ENCODE measurements around the gene CTNNA2.

The CTNNA2 gene

DNA sequence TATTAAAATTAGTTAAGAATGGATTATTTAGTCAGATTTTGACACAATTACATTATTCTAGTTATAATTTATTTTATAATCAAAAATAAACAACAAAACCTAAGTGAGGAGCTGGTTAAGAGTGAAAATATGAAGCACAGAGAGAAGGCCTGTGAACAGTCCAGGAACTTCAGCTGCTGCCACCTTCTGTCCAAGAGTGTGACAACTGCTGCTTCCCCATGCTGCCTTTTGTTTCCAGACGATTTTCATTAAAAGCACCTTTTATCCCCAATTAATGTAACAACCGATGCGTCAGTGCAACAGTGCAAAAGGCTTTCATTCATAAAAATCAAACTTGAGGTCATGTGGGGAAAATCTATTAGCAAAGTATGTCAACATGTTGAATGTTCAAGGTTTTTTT, 363.6 kb downstream of the CTNNA2 start:
- Histone ChIP-seq H3K27ac (no peak overlapping the region), H3K4me3 (ENCODE audit: low read depth, low read length) (no peak overlapping the region), H3K36me3 (no peaks in the 10 kb centered on the region), H3K9me3 (ENCODE audit: severe bottlenecking) (no peaks in the 10 kb centered on the region), H3K27me3 (ENCODE audit: insufficient read depth, low read depth, severe bottlenecking) (no peaks in the 10 kb centered on the region)
- DNase-seq = peak; percentile 44
- TF ChIP-seq CTCF (IDR thresholded peaks at IDR 0.05; ENCODE audit: low read depth, low read length) = peak; percentile 83

DNA sequence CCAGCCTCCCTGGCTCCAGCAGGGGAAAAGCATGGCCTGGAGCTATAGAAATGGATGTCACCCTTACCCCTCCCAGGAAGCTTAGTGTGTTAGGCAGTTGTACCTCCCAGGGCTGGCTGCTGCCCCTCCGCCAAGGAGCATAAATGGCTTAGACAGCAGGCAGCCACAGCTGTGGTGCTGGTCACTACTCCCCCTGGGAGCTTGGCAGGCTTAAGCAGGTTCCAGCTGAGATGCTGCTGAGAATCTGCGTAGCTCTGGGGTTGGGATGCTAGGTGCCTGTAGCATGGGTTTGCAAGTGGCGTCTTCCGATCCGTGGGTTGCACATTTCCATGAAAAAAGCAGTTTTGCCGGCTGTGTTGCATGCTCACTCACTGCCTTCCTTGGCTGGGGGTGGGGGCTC, 369.7 kb downstream of the CTNNA2 start:
- Histone ChIP-seq H3K27me3 (ENCODE audit: insufficient read depth, low read depth, severe bottlenecking) (peaks cover 6% of the 10 kb centered on the region), H3K36me3 (no peaks in the 10 kb centered on the region), H3K4me3 (ENCODE audit: low read depth, low read length) (no peak overlapping the region), H3K9me3 (ENCODE audit: severe bottlenecking) (no peaks in the 10 kb centered on the region), H3K27ac (no peak overlapping the region)
- TF ChIP-seq CTCF (IDR thresholded peaks at IDR 0.05; ENCODE audit: low read depth, low read length) = no peak
- no peak for DNase-seq

DNA sequence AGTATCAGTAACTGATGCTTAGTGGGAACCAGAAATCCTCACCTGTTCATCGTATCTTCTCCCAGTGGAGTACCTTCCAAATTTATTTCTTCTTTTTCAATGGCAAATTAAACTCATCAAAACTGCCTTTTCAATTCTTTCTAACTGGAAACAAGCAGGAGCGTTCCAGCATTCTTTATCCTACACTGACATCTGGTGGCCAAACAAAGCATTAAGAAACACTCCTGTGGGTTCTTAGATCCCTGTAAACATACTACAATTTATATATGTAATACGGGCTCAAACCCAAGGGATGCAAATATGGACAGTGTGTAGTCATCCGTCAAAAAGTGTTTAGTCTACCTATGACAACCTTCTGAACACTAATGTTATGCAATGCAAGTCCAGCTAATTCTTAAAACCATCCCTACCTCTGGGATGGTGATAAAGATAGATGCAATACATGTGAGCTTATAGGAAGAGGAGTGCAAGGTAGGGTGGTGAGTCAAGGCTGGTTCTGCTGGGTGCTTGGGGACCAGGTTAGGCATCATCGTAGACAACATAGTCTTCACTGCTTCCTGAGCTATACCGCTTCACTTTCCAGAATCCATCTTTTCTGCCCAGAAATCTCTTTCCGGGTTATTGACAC, 375.0 kb downstream of the CTNNA2 start:
- TF ChIP-seq CTCF (IDR thresholded peaks at IDR 0.05; ENCODE audit: low read depth, low read length) = peak; percentile 50; the same call in 1 of the 2 replicates
- H3K36me3 ChIP-seq = no peaks in the 10 kb centered on the region
- peak; percentile 44 for DNase-seq

GRCh38 chr2:79892123-79892522, 379.3 kb downstream of the CTNNA2 start:
- Histone ChIP-seq H3K27ac (no peak overlapping the region), H3K36me3 (no peaks in the 10 kb centered on the region), H3K27me3 (ENCODE audit: insufficient read depth, low read depth, severe bottlenecking) (peaks cover 5% of the 10 kb centered on the region), H3K4me3 (ENCODE audit: low read depth, low read length) (no peak overlapping the region), H3K9me3 (ENCODE audit: severe bottlenecking) (no peaks in the 10 kb centered on the region)
- TF ChIP-seq CTCF (IDR thresholded peaks at IDR 0.05; ENCODE audit: low read depth, low read length) = no peak
- no peak for DNase-seq

More for the DNA sequence above, 375.0 kb downstream of the CTNNA2 start:
- no peaks in the 10 kb centered on the region for H3K9me3 ChIP-seq (ENCODE audit: severe bottlenecking)
- no peak overlapping the region for H3K27ac ChIP-seq
- peaks cover 6% of the 10 kb centered on the region for H3K27me3 ChIP-seq (ENCODE audit: insufficient read depth, low read depth, severe bottlenecking)
- no peak overlapping the region for H3K4me3 ChIP-seq (ENCODE audit: low read depth, low read length)

DNA sequence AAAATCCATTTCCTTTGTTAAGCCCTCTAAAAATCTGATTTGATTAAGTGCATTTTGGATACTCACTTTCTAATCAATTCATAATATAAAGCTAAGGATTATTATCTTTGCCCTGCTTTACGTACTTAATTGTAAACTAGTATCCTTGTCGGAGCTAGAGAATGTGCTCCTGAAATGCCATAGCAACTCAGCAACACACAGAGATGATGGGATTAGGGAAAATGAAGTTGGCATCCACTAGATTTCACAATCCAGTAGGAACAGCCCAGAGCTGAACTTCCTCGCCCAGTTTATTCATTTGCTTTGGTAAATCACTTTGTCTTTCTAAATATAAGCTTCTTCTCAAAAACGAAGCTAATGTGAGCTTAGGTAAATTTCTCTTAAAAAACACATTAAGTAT, 386.3 kb downstream of the CTNNA2 start:
- Histone ChIP-seq H3K36me3 (no peaks in the 10 kb centered on the region), H3K27me3 (ENCODE audit: insufficient read depth, low read depth, severe bottlenecking) (peaks cover 5% of the 10 kb centered on the region), H3K4me3 (ENCODE audit: low read depth, low read length) (no peak overlapping the region), H3K27ac (no peak overlapping the region), H3K9me3 (ENCODE audit: severe bottlenecking) (no peaks in the 10 kb centered on the region)
- no peak for TF ChIP-seq CTCF (IDR thresholded peaks at IDR 0.05; ENCODE audit: low read depth, low read length)
- no peak for DNase-seq

GRCh38 chr2:79901161-79901560, 388.3 kb downstream of the CTNNA2 start:
- no peaks in the 10 kb centered on the region for H3K36me3 ChIP-seq
- H3K9me3 ChIP-seq (ENCODE audit: severe bottlenecking) = no peaks in the 10 kb centered on the region
- no peak for TF ChIP-seq CTCF (IDR thresholded peaks at IDR 0.05; ENCODE audit: low read depth, low read length)
- no peak for DNase-seq
- no peak overlapping the region for H3K4me3 ChIP-seq (ENCODE audit: low read depth, low read length)
- H3K27ac ChIP-seq = no peak overlapping the region
- H3K27me3 ChIP-seq (ENCODE audit: insufficient read depth, low read depth, severe bottlenecking) = peaks cover 5% of the 10 kb centered on the region
